ENCODE measurements around the gene ENPP3. TPM values are rescaled to one million over a fixed set of nuclear protein-coding genes. Genes with fewer than 3 reads are reported as not detected.
A peak's percentile ranks its signal among the peaks of the same experiment; 100 is the strongest.
"Not testable (repeated sequence)": the region's sequence is repeated elsewhere in the genome, so short reads cannot be mapped to it uniquely, and the experiment has no call there.

The ENPP3 gene
- total and polyA plus RNA-seq, 2 experiments from 2014 or later: not detected

- 80 to 86% methylated on average over 5 of the region's 5 CpGs for WGBS, 2 experiments (ENCODE audit: low coverage in 1 of 2, low lambda C conversion rate in 2 of 2, missing lambda C conversion rate in 2 of 2)
- no peaks in the 10 kb centered on the region for H3K9me3 ChIP-seq (ENCODE audit: low read depth)
- H3K9ac ChIP-seq: no peak overlapping the region
- no peak overlapping the region for H3K4me2 ChIP-seq (ENCODE audit: unreplicated experiment)
- no peak for TF ChIP-seq EZH2 (IDR thresholded peaks at IDR 0.05; ENCODE audit: insufficient read depth, poor library complexity, severe bottlenecking)
- no peak for TF ChIP-seq EZH2phosphoT487 (IDR thresholded peaks at IDR 0.05; ENCODE audit: insufficient read depth, low read depth)
- H3F3A ChIP-seq (ENCODE audit: insufficient read depth): peaks cover 5% of the 10 kb centered on the region; the same call in 1 of the 2 replicates
- no peak overlapping the region for H3K4me3 ChIP-seq
- no peak overlapping the region for H2AFZ ChIP-seq
- H3K4me1 ChIP-seq (ENCODE audit: insufficient read depth): peaks cover 7% of the 10 kb centered on the region
- in situ Hi-C loops (cut with MboI): no loop called here
- no peaks in the 10 kb centered on the region for H3K27me3 ChIP-seq (replicated peaks; ENCODE audit: insufficient read depth)
- no peaks in the 10 kb centered on the region for H3K36me3 ChIP-seq (ENCODE audit: low read depth)
- no peaks in the 10 kb centered on the region for H3K9me2 ChIP-seq (ENCODE audit: insufficient read depth)
- no peaks in the 10 kb centered on the region for H4K20me1 ChIP-seq (ENCODE audit: insufficient read depth)
- no peaks in the 10 kb centered on the region for H3K79me2 ChIP-seq (ENCODE audit: insufficient read depth)
- H3K27ac ChIP-seq: no peak overlapping the region
- DNase-seq: no peak
Measured at GRCh38 chr6:131745476-131745875, 108.4 kb downstream of the ENPP3 start.

GRCh38 chr6:131747821-131748353, 110.8 kb downstream of the ENPP3 start:
- Histone ChIP-seq H3K79me2 (ENCODE audit: insufficient read depth) (no peaks in the 10 kb centered on the region), H3K4me1 (ENCODE audit: insufficient read depth) (0 out of 2 replicates have a peak, but pooled peaks cover 4% of the 10 kb centered on the region), H4K20me1 (ENCODE audit: insufficient read depth) (no peaks in the 10 kb centered on the region), H3K36me3 (ENCODE audit: low read depth) (no peaks in the 10 kb centered on the region), H3K9ac (no peak overlapping the region), H3K27me3 (replicated peaks; ENCODE audit: insufficient read depth) (no peaks in the 10 kb centered on the region), H2AFZ (peak overlapping the region; percentile 43), H3K4me3 (no peak overlapping the region), H3K9me2 (ENCODE audit: insufficient read depth) (no peaks in the 10 kb centered on the region), H3K27ac (no peak overlapping the region), H3K4me2 (ENCODE audit: unreplicated experiment) (no peak overlapping the region), H3F3A (ENCODE audit: insufficient read depth) (no peaks in the 10 kb centered on the region), H3K9me3 (ENCODE audit: low read depth) (no peaks in the 10 kb centered on the region)
- no peak for DNase-seq
- WGBS, 2 experiments (ENCODE audit: low coverage in 1 of 2, low lambda C conversion rate in 2 of 2, missing lambda C conversion rate in 2 of 2): 74 to 75% methylated on average over 7 of the region's 7 CpGs
- in situ Hi-C loops (cut with MboI): no loop called here
- TF ChIP-seq EZH2 (IDR thresholded peaks at IDR 0.05; ENCODE audit: insufficient read depth, poor library complexity, severe bottlenecking): no peak
- no peak for TF ChIP-seq EZH2phosphoT487 (IDR thresholded peaks at IDR 0.05; ENCODE audit: insufficient read depth, low read depth)

- peaks cover 11% of the 10 kb centered on the region for H3K4me1 ChIP-seq (ENCODE audit: insufficient read depth)
- H3K27me3 ChIP-seq (replicated peaks; ENCODE audit: insufficient read depth): no peaks in the 10 kb centered on the region
- no peak for TF ChIP-seq EZH2 (IDR thresholded peaks at IDR 0.05; ENCODE audit: insufficient read depth, poor library complexity, severe bottlenecking)
- TF ChIP-seq EZH2phosphoT487 (IDR thresholded peaks at IDR 0.05; ENCODE audit: insufficient read depth, low read depth): no peak
- H3K9me3 ChIP-seq (ENCODE audit: low read depth): no peaks in the 10 kb centered on the region
- no peak overlapping the region for H3K4me2 ChIP-seq (ENCODE audit: unreplicated experiment)
- no peak overlapping the region for H3K27ac ChIP-seq
- no peaks in the 10 kb centered on the region for H3K36me3 ChIP-seq (ENCODE audit: low read depth)
- no peaks in the 10 kb centered on the region for H3K9me2 ChIP-seq (ENCODE audit: insufficient read depth)
- no peaks in the 10 kb centered on the region for H4K20me1 ChIP-seq (ENCODE audit: insufficient read depth)
- H2AFZ ChIP-seq: no peak overlapping the region
- H3K4me3 ChIP-seq: no peak overlapping the region
- DNase-seq: no peak
- H3K79me2 ChIP-seq (ENCODE audit: insufficient read depth): no peaks in the 10 kb centered on the region
- peaks cover 4% of the 10 kb centered on the region for H3F3A ChIP-seq (ENCODE audit: insufficient read depth)
- WGBS, 2 experiments (ENCODE audit: low coverage in 1 of 2, low lambda C conversion rate in 2 of 2, missing lambda C conversion rate in 2 of 2): 84 to 89% methylated on average over 7 of the region's 7 CpGs
- no peak overlapping the region for H3K9ac ChIP-seq
- in situ Hi-C loops (cut with MboI): no loop called here
Measured at GRCh38 chr6:131749023-131749422, 111.9 kb downstream of the ENPP3 start.

- in situ Hi-C loops (cut with MboI); H3K79me2 ChIP-seq (ENCODE audit: insufficient read depth); H3K4me2 ChIP-seq (ENCODE audit: unreplicated experiment); H2AFZ ChIP-seq; H3K27me3 ChIP-seq (replicated peaks; ENCODE audit: insufficient read depth); H3K9ac ChIP-seq; H3K9me2 ChIP-seq (ENCODE audit: insufficient read depth); H3K27ac ChIP-seq; DNase-seq; H3K36me3 ChIP-seq (ENCODE audit: low read depth); H3K4me3 ChIP-seq; H4K20me1 ChIP-seq (ENCODE audit: insufficient read depth); H3K9me3 ChIP-seq (ENCODE audit: low read depth): not testable (repeated sequence)
- peaks cover 25% of the 10 kb centered on the region for H3F3A ChIP-seq (ENCODE audit: insufficient read depth)
- WGBS, 2 experiments (ENCODE audit: low coverage in 1 of 2, low lambda C conversion rate in 2 of 2, missing lambda C conversion rate in 2 of 2): 91 to 92% methylated on average over 10 of the region's 10 CpGs
- H3K4me1 ChIP-seq (ENCODE audit: insufficient read depth): peaks cover 30% of the 10 kb centered on the region
Measured at GRCh38 chr6:131751012-131751715, 114.1 kb downstream of the ENPP3 start.

Measured in GM23248 (cell line).